HCT116 (cell line): ENCODE data around the gene SLC10A4. TPM values are rescaled to one million over a fixed set of nuclear protein-coding genes. Genes with fewer than 3 reads are reported as not detected.

Experiments used
- ATAC-seq: fragments of 200-7000 bp; cut with Tn5 transposase; 2 replicates; pipeline ENCODE4 v1.9.1; 2020; ENCODE audit warnings: mild to moderate bottlenecking, moderate library complexity
- BruUV-seq: library from RNA; stranded (reverse); fragments of 400-500 nt; replicated peaks from 2 replicates; lab custom pipeline; 2021; lab: Mats Ljungman, UMichigan
- CTCF ChIA-PET: fragments of 300-600 bp; sonication (Branson Sonifier 250); formaldehyde crosslinking; loops from one replicate; lab custom pipeline; 2021; ENCODE audit warnings: antibody characterized with exemption; lab: Charles Lee
- POLR2A ChIA-PET: fragments of 300-600, 350-600 bp; sonication (Branson Sonifier 250); formaldehyde crosslinking; loops from one replicate; lab custom pipeline; 2021; ENCODE audit warnings: antibody characterized with exemption; lab: Charles Lee
- RAD21 ChIA-PET, 2 experiments: fragments of 300-600 bp; sonication (Branson Sonifier 250); formaldehyde crosslinking; loops; one replicate each; lab custom pipeline; 2023; ENCODE audit warnings: low total read pairs in 2 of 2; ENCODE audit not compliant: uncharacterized antibody in 2 of 2, unreplicated experiment in 2 of 2, low non-redundant PET in 1 of 2; lab: Charles Lee
- DNase-seq: peaks from one replicate; pipeline ENCODE4 v3.0.0-alpha.2; 2010; ENCODE audit warnings: low read depth, low spot score
- H2AFZ ChIP-seq: fragments of 200-600 bp; shearing (Covaris generic), sonication (generic); 2 replicates; pipeline ENCODE4 v1.6.1; 2017; ENCODE audit warnings: low read depth, mixed run types, mixed read lengths, antibody characterized with exemption, low read length; ENCODE audit not compliant: poor library complexity, severe bottlenecking
- H3K27ac ChIP-seq: 2 replicates; pipeline ENCODE4 v1.5.1; 2012; ENCODE audit warnings: low read depth, low read length
- H3K27me3 ChIP-seq: fragments of 200-600 bp; sonication (generic); 2 replicates; pipeline ENCODE4 v1.6.1; 2016; ENCODE audit warnings: mixed run types, low read length, mixed read lengths; ENCODE audit not compliant: insufficient read depth
- H3K36me3 ChIP-seq, 2 experiments: fragments of 200-500 bp in 1 of 2; fragments of 200-600 bp in 1 of 2; sonication (Bioruptor generic) in 1 of 2; sonication (generic) in 1 of 2; 2 replicates each; pipeline versions ENCODE4 v1.5.1 to v1.6.1; 2014 to 2016; ENCODE audit warnings: low read length in 2 of 2, inconsistent platforms in 1 of 2, mixed read lengths in 1 of 2, mixed run types in 1 of 2; ENCODE audit not compliant: insufficient read depth in 2 of 2, control insufficient read depth in 1 of 2
- H3K4me1 ChIP-seq, 2 experiments: fragments of 200-600 bp in 1 of 2; sonication (generic) in 1 of 2; 2 replicates each; pipeline versions ENCODE4 v1.5.1 to v1.6.1; 2012 to 2017; ENCODE audit warnings: low read length in 2 of 2, inconsistent platforms in 1 of 2, mild to moderate bottlenecking in 1 of 2, mixed read lengths in 1 of 2, mixed run types in 1 of 2, moderate library complexity in 1 of 2; ENCODE audit not compliant: insufficient read depth in 2 of 2, control insufficient read depth in 1 of 2
- H3K4me2 ChIP-seq: fragments of 200-600 bp; sonication (generic); 2 replicates; pipeline ENCODE4 v1.6.1; 2017; ENCODE audit warnings: mixed run types, low read length, mixed read lengths
- H3K4me3 ChIP-seq, 2 experiments: fragments of 200-600 bp in 1 of 2; sonication (generic) in 1 of 2; replicated peaks in 1 of 2; 2 replicates each; pipeline ENCODE4 v1.5.1; 2011 to 2016; ENCODE audit warnings: low read length in 2 of 2, control low read depth in 1 of 2, low read depth in 1 of 2, mild to moderate bottlenecking in 1 of 2, mixed read lengths in 1 of 2, mixed run types in 1 of 2
- H3K79me2 ChIP-seq: fragments of 200-600 bp; sonication (generic); 2 replicates; pipeline ENCODE4 v1.6.1; 2017; ENCODE audit warnings: mild to moderate bottlenecking, mixed run types, low read length, moderate library complexity, mixed read lengths; ENCODE audit not compliant: insufficient read depth
- H3K9ac ChIP-seq: fragments of 200-600 bp; sonication (generic); 2 replicates; pipeline ENCODE4 v1.6.1; 2016; ENCODE audit warnings: low read length, mixed read lengths
- H3K9me2 ChIP-seq: fragments of 200-600 bp; sonication (generic), shearing (Covaris generic); 2 replicates; pipeline ENCODE4 v1.6.1; 2017; ENCODE audit warnings: mixed run types, mild to moderate bottlenecking, moderate library complexity; ENCODE audit not compliant: insufficient read depth
- H3K9me3 ChIP-seq, 2 experiments: fragments of 200-500 bp in 1 of 2; fragments of 200-600 bp in 1 of 2; sonication (Bioruptor generic) in 1 of 2; sonication (generic) in 1 of 2; 2 replicates each; pipeline ENCODE4 v1.6.1; 2014 to 2017; ENCODE audit warnings: low read length in 2 of 2, mixed read lengths in 2 of 2, inconsistent platforms in 1 of 2, low read depth in 1 of 2, mild to moderate bottlenecking in 1 of 2, mixed run types in 1 of 2, moderate library complexity in 1 of 2; ENCODE audit not compliant: control insufficient read depth in 1 of 2, insufficient read depth in 1 of 2
- H4K20me1 ChIP-seq: fragments of 200-600 bp; sonication (generic), shearing (Covaris generic); 2 replicates; pipeline ENCODE4 v1.6.1; 2017; ENCODE audit warnings: mixed run types, mild to moderate bottlenecking, moderate library complexity; ENCODE audit not compliant: insufficient read depth
- ATF3 ChIP-seq: IDR thresholded peaks from 2 replicates; pipeline ENCODE4 v1.6.1; 2012
- CEBPB ChIP-seq: IDR thresholded peaks from 2 replicates; pipeline ENCODE4 v1.6.1; 2012; ENCODE audit warnings: low read depth
- ELF1 ChIP-seq: IDR thresholded peaks from 2 replicates; pipeline ENCODE4 v1.6.1; 2012; ENCODE audit warnings: low read depth, borderline replicate concordance
- EZH2phosphoT487 ChIP-seq: fragments of 200-600 bp; IDR thresholded peaks from 2 replicates; pipeline ENCODE4 v1.6.1; 2018; ENCODE audit warnings: antibody characterized with exemption, borderline replicate concordance
- FOSL1 ChIP-seq: IDR thresholded peaks from 2 replicates; pipeline ENCODE4 v1.6.1; 2012; ENCODE audit warnings: low read depth
- SP1 ChIP-seq: IDR thresholded peaks from 2 replicates; pipeline ENCODE4 v1.6.1; 2012; ENCODE audit warnings: low read depth
- TCF7L2 ChIP-seq: IDR thresholded peaks from 2 replicates; pipeline ENCODE4 v1.7.0; 2011; ENCODE audit warnings: borderline replicate concordance, inconsistent platforms; ENCODE audit not compliant: insufficient read depth, insufficient read length; ENCODE audit errors: extremely low read depth
- ZBTB33 ChIP-seq: IDR thresholded peaks from 2 replicates; pipeline ENCODE4 v1.6.1; 2011; ENCODE audit warnings: mild to moderate bottlenecking, low read length, moderate library complexity; ENCODE audit not compliant: insufficient replicate concordance; ENCODE audit errors: extremely low read depth
- ZNF274 ChIP-seq: fragments of 200-500 bp; sonication (Bioruptor generic); IDR thresholded peaks from 2 replicates; pipeline ENCODE4 v1.6.1; 2014; ENCODE audit warnings: mild to moderate bottlenecking, low read depth, low read length, inconsistent platforms
- intact Hi-C: fragments of 100-400 bp; cut with micrococcal nuclease; formaldehyde crosslinking; loops from 2 replicates; pipeline ENCODE4 v1.10.0; 2022
- total RNA-seq: library from RNA; stranded (reverse); gene quantifications from one replicate; pipeline ENCODE4 v1.2.1, GENCODE V29; 2021; ENCODE audit not compliant: unreplicated experiment

Gene SLC10A4
- total RNA-seq, 1 experiment from 2014 or later, result 8.4 TPM

GRCh38 chr4:48493452-48494100 is 10.4 kb downstream of the SLC10A4 start:
- intact Hi-C loops, result no loop called here
- no peaks in the 10 kb centered on the region for H3K79me2 ChIP-seq
- POLR2A ChIA-PET, result no interaction called here
- BruUV-seq, result no TSS peak
- H3K4me2 ChIP-seq, result no peak overlapping the region
- H3K36me3 ChIP-seq, result peaks cover 0 to 2% of the 10 kb centered on the region in 2 experiments; a peak in 1 of 4 replicates
- no peak overlapping the region for H3K27ac ChIP-seq
- RAD21 ChIA-PET, result no interaction called here
- H3K9ac ChIP-seq, result no peak overlapping the region
- ATAC-seq, result no peak
- no peak overlapping the region for H3K4me3 ChIP-seq
- H4K20me1 ChIP-seq, result no peaks in the 10 kb centered on the region
- CTCF ChIA-PET, result no interaction called here
- H2AFZ ChIP-seq, result no peak overlapping the region
- H3K9me3 ChIP-seq, result no peaks in the 10 kb centered on the region
- no peaks in the 10 kb centered on the region for H3K27me3 ChIP-seq
- DNase-seq, result no peak
- H3K4me1 ChIP-seq, result no peaks in the 10 kb centered on the region
- H3K9me2 ChIP-seq, result no peaks in the 10 kb centered on the region
- TF ChIP-seq EZH2phosphoT487 (no peak), CEBPB (no peak), SP1 (no peak), ATF3 (no peak), ELF1 (no peak), ZBTB33 (no peak), TCF7L2 (no peak), FOSL1 (no peak), ZNF274 (no peak)
- TF ChIP-seq, all 23 proteins: peak for 0
